MCF 10A (cell line): ENCODE results near the gene ARHGAP12. TPM values are rescaled to one million over a fixed set of nuclear protein-coding genes. Genes with fewer than 3 reads are reported as not detected.

Source experiments
- BruUV-seq: library from RNA; stranded (reverse); fragments of 400-500 nt; replicated peaks from 2 replicates; lab custom pipeline; 2021; lab: Mats Ljungman, UMichigan
- CTCF ChIA-PET: fragments of 300-600 bp; sonication (Branson Sonifier 250); formaldehyde crosslinking; extraction: SDS; loops from one replicate; lab custom pipeline; 2021; ENCODE audit warnings: antibody characterized with exemption, inconsistent platforms; lab: Yijun Ruan, JAX
- POLR2A ChIA-PET: fragments of 300-600, 350-650 bp; sonication (Branson Sonifier 250); formaldehyde crosslinking; extraction: SDS; loops from one replicate; lab custom pipeline; 2020; ENCODE audit warnings: antibody characterized with exemption, inconsistent platforms; lab: Yijun Ruan, JAX
- DNase-seq: peaks from one replicate; pipeline ENCODE4 v3.0.0-alpha.2; 2018; ENCODE audit not compliant: unreplicated experiment
- H3K27ac Mint-ChIP-seq: one replicate; pipeline ENCODE4 v1.8.0; 2022; ENCODE audit warnings: mild to moderate bottlenecking, low read depth, mixed read lengths; ENCODE audit not compliant: unreplicated experiment
- H3K27me3 Mint-ChIP-seq: one replicate; pipeline ENCODE4 v1.8.0; 2022; ENCODE audit warnings: mixed read lengths; ENCODE audit not compliant: insufficient read depth, unreplicated experiment
- H3K36me3 Mint-ChIP-seq: one replicate; pipeline ENCODE4 v1.8.0; 2022; ENCODE audit warnings: mild to moderate bottlenecking, moderate library complexity, mixed read lengths; ENCODE audit not compliant: insufficient read depth, unreplicated experiment
- H3K4me1 Mint-ChIP-seq: one replicate; pipeline ENCODE4 v1.8.0; 2022; ENCODE audit warnings: mixed read lengths; ENCODE audit not compliant: insufficient read depth, unreplicated experiment
- H3K4me3 Mint-ChIP-seq: one replicate; pipeline ENCODE4 v1.8.0; 2022; ENCODE audit warnings: mild to moderate bottlenecking, moderate library complexity, mixed read lengths; ENCODE audit not compliant: unreplicated experiment
- H3K9me3 Mint-ChIP-seq: one replicate; pipeline ENCODE4 v1.8.0; 2022; ENCODE audit warnings: mixed read lengths; ENCODE audit not compliant: unreplicated experiment
- CTCF ChIP-seq: fragments of 200-600 bp; IDR thresholded peaks from one replicate; pipeline ENCODE4 v1.8.0; 2022; ENCODE audit warnings: antibody characterized with exemption, mild to moderate bottlenecking; ENCODE audit not compliant: unreplicated experiment
- intact Hi-C: fragments of 100-400 bp; cut with micrococcal nuclease; formaldehyde crosslinking; loops from 2 replicates; pipeline ENCODE4 v1.14.1; 2022
- total RNA-seq: library from RNA; stranded (reverse); gene quantifications from 2 replicates; pipeline ENCODE4 v1.2.3, GENCODE V29; 2022

The ARHGAP12 gene
- total RNA-seq, 1 experiment from 2014 or later: 26.0 TPM

GRCh38 chr10:31836569-31837406 lies 91.8 kb downstream of the ARHGAP12 start:
- H3K4me1 Mint-ChIP-seq: peaks cover 6% of the 10 kb centered on the region
- peak; percentile 52 for DNase-seq
- CTCF ChIA-PET: interaction anchor here (0.8 to 1.4 kb wide), 4 partner anchors 23 to 178 kb away, joined by 3 to 7 read pairs (median 4); no protein-coding TSS in a partner anchor
- no peak overlapping the region for H3K27ac Mint-ChIP-seq
- H3K4me3 Mint-ChIP-seq: no peak overlapping the region
- no peaks in the 10 kb centered on the region for H3K27me3 Mint-ChIP-seq
- intact Hi-C loops: loop anchor here (1.0 to 10.0 kb wide), 2 partner anchors 111 to 368 kb away; no protein-coding TSS in a partner anchor
- POLR2A ChIA-PET: interaction anchor here (0.7 to 1.5 kb wide), 3 partner anchors 91 to 346 kb away, joined by 3 read pairs; no protein-coding TSS in a partner anchor
- H3K36me3 Mint-ChIP-seq: peaks cover 14% of the 10 kb centered on the region
- no TSS peak for BruUV-seq
- no peaks in the 10 kb centered on the region for H3K9me3 Mint-ChIP-seq
- peak; percentile 70 for TF ChIP-seq CTCF

GRCh38 chr10:31833753-31834152 lies 94.9 kb downstream of the ARHGAP12 start:
- no TSS peak for BruUV-seq
- intact Hi-C loops: loop anchor here (10.0 kb wide), 1 partner anchor 371 kb away; no protein-coding TSS in a partner anchor
- DNase-seq: no peak
- Mint-ChIP-seq H3K9me3 (no peaks in the 10 kb centered on the region), H3K27me3 (no peaks in the 10 kb centered on the region), H3K4me3 (no peak overlapping the region), H3K4me1 (peaks cover 15% of the 10 kb centered on the region), H3K36me3 (peaks cover 16% of the 10 kb centered on the region), H3K27ac (no peak overlapping the region)
- POLR2A ChIA-PET: no interaction called here
- no peak for TF ChIP-seq CTCF
- CTCF ChIA-PET: interaction anchor here (0.8 kb wide), 1 partner anchor 28 kb away, joined by 5 read pairs; no protein-coding TSS in a partner anchor

GRCh38 chr10:31832261-31832660 lies 96.4 kb downstream of the ARHGAP12 start:
- H3K36me3 Mint-ChIP-seq: peaks cover 17% of the 10 kb centered on the region

More at GRCh38 chr10:31832261-31832660, 96.4 kb downstream of the ARHGAP12 start:
- peaks cover 15% of the 10 kb centered on the region for H3K4me1 Mint-ChIP-seq
- intact Hi-C loops: loop anchor here (10.0 kb wide), 1 partner anchor 373 kb away; no protein-coding TSS in a partner anchor
- BruUV-seq: no TSS peak
- POLR2A ChIA-PET: no interaction called here
- H3K27me3 Mint-ChIP-seq: no peaks in the 10 kb centered on the region
- CTCF ChIA-PET: interaction anchor here (0.6 to 1.1 kb wide), 2 partner anchors 30 to 171 kb away, joined by 3 read pairs; no protein-coding TSS in a partner anchor
- H3K4me3 Mint-ChIP-seq: no peak overlapping the region
- no peak for DNase-seq
- no peaks in the 10 kb centered on the region for H3K9me3 Mint-ChIP-seq
- TF ChIP-seq CTCF: no peak
- no peak overlapping the region for H3K27ac Mint-ChIP-seq
